OCI-LY3 (cell line): ENCODE measurements around the gene TRIP11.

Experiments used
- CTCF ChIP-seq: fragments of 200-600, 300-600 bp; sonication (generic); IDR thresholded peaks from 2 replicates; pipeline ENCODE4 v1.5.1; 2014; ENCODE audit warnings: antibody characterized with exemption, low read length, low read depth
- EZH2phosphoT487 ChIP-seq: fragments of 200-600 bp; shearing (Covaris generic); IDR thresholded peaks from 2 replicates; pipeline ENCODE4 v1.6.1; 2018; ENCODE audit warnings: antibody characterized with exemption, mixed run types, low read depth

- TF ChIP-seq CTCF (no peak), EZH2phosphoT487 (no peak)
Measured at GRCh38 chr14:91947475-91948184, 92.2 kb downstream of the TRIP11 start, which contains the start of gene FBLN5.
